Measurements from ENCODE around the gene MED9.

DNA sequence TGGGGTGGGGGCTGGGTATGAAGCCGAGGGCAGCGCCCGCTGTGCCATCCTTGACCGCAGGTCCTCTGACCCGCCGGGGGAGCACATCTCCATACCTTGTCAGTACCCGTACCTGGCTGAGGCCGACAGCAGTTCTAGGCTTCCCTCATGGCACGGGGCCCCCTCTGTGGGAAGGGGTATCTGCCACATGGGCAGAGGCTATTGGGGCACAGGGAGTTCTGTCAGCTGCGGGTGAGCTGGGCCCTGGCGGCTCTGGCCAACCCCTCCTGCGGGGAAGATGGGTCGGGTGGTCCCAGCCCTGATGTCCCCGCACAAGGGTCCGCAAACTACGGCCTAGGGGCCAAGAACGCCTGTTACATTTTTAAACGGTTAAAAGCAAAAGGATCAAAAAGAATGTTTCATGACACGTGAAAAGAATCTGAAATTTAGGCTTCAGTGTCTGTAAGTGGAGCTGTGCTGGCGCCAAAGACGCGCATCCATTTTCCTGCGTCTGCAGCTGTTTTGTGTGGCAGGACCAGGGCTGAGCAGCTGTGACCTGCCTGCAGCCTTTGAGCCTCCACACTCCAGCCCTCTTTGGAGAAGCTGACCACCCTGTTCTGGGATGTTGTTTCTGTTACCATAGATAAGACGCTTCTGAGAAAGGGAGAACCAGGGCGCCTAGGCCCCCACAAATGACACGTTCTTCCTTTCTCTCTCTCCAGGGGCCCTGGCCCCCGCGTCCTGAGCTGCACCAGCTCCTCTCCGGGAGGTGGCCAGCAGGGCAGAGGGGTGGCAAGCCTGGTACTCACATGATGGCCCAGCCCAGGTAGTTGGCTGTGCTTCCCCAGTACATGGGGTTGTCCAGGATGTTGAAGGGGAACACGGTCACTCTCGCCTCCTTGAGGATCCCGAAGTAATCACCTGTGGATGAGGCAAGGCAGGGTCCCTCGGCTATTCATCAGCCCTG, 32.1 kb downstream of the MED9 start:
- TF ChIP-seq ZXDB (tag by site-specific recombination; IDR thresholded peaks at IDR 0.05) (no peak), ZNF24 (tag by site-specific recombination; IDR thresholded peaks at IDR 0.05) (no peak), ZNF558 (tag by site-specific recombination; IDR thresholded peaks at IDR 0.05) (no peak), WT1 (tag by site-specific recombination; IDR thresholded peaks at IDR 0.05) (no peak), ZNF670 (tag by site-specific recombination; IDR thresholded peaks at IDR 0.05; ENCODE audit: low read depth) (no peak), ZBTB1 (tag by site-specific recombination; IDR thresholded peaks at IDR 0.05) (no peak), ZNF366 (tag by site-specific recombination; conservative IDR thresholded peaks at IDR 0.05) (no peak)
- TF ChIP-seq, protein P1, sequence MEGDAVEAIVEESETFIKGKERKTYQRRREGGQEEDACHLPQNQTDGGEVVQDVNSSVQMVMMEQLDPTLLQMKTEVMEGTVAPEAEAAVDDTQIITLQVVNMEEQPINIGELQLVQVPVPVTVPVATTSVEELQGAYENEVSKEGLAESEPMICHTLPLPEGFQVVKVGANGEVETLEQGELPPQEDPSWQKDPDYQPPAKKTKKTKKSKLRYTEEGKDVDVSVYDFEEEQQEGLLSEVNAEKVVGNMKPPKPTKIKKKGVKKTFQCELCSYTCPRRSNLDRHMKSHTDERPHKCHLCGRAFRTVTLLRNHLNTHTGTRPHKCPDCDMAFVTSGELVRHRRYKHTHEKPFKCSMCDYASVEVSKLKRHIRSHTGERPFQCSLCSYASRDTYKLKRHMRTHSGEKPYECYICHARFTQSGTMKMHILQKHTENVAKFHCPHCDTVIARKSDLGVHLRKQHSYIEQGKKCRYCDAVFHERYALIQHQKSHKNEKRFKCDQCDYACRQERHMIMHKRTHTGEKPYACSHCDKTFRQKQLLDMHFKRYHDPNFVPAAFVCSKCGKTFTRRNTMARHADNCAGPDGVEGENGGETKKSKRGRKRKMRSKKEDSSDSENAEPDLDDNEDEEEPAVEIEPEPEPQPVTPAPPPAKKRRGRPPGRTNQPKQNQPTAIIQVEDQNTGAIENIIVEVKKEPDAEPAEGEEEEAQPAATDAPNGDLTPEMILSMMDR (tag by site-specific recombination; IDR thresholded peaks at IDR 0.05): no peak
- TF ChIP-seq, protein P2, sequence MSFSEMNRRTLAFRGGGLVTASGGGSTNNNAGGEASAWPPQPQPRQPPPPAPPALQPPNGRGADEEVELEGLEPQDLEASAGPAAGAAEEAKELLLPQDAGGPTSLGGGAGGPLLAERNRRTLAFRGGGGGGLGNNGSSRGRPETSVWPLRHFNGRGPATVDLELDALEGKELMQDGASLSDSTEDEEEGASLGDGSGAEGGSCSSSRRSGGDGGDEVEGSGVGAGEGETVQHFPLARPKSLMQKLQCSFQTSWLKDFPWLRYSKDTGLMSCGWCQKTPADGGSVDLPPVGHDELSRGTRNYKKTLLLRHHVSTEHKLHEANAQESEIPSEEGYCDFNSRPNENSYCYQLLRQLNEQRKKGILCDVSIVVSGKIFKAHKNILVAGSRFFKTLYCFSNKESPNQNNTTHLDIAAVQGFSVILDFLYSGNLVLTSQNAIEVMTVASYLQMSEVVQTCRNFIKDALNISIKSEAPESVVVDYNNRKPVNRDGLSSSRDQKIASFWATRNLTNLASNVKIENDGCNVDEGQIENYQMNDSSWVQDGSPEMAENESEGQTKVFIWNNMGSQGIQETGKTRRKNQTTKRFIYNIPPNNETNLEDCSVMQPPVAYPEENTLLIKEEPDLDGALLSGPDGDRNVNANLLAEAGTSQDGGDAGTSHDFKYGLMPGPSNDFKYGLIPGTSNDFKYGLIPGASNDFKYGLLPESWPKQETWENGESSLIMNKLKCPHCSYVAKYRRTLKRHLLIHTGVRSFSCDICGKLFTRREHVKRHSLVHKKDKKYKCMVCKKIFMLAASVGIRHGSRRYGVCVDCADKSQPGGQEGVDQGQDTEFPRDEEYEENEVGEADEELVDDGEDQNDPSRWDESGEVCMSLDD (tag by site-specific recombination; IDR thresholded peaks at IDR 0.05): no peak
